GM19463 (cell line): ENCODE results near the gene CSNK2B.
A peak's percentile ranks its signal among the peaks of the same experiment; 100 is the strongest.

Source experiments
- ATAC-seq: cut with Tn5 transposase; IDR thresholded peaks from one replicate; pipeline ENCODE4 v1.9.1; 2021; ENCODE audit warnings: mild to moderate bottlenecking, moderate library complexity; ENCODE audit not compliant: unreplicated experiment

The CSNK2B gene

DNA sequence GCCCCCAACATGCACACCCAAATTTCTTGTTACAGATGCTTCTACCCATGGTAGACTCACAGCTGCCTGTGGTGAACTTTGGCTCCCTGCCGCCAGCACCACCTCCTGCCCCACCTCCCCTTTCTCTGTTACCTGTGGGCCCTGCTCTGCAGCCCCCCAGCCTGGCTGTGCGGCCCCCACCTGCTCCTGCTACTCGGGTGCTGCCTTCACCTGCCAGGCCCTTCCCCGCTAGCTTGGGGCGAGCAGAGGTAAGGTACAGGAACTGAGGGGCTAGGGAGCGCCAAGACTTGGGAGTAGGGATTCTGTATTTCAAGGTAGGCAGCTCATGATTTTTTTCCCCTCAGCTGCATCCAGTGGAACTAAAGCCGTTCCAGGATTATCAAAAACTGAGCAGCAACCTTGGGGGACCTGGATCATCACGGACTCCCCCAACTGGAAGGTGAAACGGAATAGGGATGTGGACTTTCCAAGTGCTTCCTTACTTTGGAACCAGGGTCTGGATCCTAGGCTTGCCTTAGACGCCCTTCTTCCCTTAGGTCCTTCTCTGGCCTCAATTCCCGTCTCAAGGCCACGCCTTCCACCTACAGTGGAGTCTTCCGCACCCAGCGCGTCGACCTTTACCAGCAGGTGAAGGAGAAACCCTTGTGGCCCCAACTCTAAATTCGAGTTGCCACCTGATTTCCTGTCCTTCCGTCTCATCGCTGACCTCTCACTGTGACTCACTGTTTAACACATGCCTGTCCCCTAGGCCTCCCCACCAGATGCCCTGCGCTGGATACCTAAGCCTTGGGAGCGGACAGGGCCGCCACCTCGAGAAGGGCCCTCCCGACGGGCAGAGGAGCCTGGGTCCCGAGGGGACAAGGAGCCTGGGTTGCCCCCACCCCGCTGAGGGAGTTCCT, 28.9 kb upstream of the CSNK2B start:
- ATAC-seq, result no peak

DNA sequence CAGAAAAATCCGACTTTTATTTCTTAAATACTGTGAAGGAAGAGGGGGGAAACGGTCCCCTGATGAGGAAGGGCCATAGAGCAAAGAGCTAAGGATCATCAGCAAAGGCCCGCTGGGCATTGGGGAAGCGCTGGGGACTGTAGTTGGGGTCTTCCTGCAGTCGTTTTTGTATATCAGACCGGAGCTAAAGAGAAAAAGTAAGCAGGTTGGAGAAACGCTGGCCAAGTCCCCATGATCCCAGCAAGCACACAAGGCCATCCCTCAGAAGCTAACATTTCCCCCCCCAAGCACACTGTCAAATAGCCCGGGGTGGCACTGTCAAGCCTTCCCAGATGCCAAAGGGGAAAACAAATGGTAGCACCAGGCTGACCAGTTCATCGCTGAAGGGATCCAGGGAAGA, 26.8 kb upstream of the CSNK2B start:
- ATAC-seq, result no peak

DNA sequence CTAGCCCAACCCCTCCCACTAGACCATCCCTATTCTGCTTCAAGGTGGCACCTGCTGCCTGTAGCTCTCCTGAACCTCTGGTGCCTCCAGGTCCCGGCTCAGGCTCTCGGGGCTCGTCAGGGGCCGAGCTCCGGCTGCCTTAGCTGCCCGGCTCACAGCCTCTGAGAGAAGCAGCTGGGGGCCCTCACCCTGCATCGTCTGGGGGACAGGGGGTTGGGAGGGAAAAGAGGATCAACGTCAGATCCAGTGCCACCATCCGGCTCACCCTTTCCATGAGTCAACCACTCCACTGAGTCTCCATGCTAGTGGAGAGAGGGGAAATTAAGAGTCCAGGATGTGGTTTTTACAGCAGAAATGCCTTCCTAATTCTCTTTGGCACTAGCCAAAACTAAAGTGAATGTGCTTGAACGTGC, 26.4 kb upstream of the CSNK2B start:
- no peak for ATAC-seq

DNA sequence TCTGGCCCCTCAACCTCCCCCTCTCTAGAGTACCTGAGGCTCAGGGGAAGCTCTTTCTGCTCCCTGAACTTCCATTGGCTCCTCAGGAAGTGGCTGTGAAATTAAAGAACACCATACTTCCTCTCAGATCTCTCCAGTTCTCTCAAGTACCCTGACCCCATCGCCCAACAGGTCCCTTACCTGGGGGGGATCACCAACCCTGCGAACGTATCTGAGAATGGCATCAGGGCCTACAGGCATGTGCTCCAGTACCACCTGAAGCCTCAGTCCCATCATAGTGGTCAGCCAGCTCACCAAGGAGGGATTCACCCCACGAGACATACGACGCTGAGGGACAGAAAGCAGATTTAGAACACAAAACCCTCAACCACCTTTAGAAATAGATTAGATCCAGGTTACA, 25.3 kb upstream of the CSNK2B start:
- no peak for ATAC-seq

DNA sequence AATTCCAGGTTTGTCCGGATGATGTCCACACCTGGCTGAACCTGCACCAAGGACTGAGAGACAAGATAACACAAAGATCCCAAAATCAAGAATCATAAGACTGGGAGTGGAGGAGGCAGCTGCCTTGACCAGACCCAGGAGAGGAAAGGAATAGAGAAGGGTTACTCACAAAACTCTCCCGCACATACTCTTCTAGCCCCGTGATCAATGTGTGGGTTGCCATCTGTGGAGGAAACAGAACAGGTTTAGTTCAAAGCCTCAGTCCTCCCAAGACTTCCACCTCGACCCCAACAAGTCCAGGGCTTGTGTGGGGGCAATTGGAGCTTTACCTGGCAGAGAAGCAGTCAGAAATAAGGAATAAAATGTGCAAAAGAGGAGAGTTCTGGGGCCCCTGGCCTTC, 24.5 kb upstream of the CSNK2B start:
- no peak for ATAC-seq

DNA sequence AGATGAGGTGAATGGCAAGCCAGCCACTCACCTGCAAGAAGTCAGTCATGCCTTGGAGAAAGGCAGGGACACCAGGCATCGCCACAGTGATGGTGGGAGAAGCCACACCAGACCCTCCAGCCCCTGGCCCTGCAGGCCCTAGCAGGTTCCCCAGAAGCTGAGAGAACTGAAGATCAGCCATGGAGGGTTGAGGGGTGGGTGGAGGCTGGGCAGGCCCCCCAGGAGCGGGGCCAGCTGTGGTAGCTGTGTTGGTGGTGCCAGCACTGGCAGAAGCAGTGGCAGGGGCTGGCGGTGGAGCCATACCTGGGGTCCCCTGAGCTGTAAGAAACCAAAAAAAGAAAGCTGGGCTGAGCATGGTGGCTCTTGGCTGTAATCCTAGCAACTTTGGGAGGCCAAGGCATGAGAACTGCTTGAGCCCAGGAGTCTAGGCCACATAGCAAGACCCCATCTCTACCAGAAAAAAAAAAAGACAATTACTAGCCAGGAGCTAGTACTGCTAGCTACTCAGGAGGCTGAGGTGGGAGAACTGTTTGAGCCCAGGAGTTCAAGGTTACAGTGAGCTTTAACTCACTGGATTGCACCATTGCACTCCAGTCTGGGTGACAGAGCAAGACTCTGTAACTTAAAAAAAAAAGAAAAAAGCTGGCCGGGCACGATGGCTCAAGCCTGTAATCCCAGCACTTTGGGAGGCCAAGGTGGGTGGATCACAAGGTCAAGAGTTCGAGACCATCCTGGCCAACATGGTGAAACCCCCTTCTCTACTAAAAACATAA, 22.9 kb upstream of the CSNK2B start:
- ATAC-seq, result no peak

DNA sequence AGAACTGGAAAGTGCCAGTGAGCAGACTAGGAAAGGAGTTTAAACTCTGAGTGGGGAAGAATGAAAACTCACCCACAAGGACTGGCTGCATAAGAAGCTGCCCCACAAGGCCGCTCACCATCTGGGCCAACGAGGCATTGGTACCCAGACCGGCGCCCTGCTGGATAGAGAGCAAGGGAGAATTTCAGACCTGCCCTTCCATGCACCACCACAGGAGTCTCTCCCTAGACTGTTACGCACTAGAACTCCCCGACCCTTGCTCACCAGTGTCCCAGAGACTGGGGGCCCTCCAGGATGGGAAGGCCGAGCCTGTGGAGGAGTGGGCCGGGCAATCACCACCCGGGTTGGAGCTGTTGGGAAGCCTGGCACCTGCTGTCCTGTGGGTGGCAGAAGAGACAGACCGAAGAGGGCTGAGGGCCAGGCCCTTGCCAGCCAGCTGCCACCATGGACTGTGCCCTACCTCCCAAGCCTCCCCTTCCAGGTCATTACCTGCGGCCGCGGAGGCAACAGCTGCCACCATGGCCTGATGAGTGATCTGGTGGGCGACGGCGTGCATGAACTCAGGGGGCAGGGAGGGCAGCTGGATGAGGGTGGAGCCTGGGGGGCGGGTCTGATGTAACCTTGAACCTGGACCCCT, 21.9 kb upstream of the CSNK2B start:
- ATAC-seq, result no peak

DNA sequence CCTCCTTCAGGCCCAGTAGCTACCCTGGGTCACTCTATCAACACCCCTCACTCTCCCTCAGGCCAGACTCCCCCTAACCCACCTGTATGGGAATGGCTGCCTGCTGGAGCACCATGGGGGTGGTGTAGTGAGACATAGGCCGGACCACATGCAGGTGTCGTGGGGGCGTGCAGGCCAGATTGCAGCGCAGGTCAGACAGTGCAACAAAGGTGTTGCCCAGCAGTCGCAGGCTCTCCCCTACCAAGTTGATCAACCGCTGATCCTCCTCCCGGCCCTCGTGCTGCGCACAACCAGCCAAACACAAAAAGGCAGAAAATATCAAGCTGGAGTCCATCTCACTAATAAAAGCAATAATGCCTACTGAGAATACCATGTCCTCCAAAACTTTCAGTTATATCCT, 20.6 kb upstream of the CSNK2B start:
- ATAC-seq, result no peak

DNA sequence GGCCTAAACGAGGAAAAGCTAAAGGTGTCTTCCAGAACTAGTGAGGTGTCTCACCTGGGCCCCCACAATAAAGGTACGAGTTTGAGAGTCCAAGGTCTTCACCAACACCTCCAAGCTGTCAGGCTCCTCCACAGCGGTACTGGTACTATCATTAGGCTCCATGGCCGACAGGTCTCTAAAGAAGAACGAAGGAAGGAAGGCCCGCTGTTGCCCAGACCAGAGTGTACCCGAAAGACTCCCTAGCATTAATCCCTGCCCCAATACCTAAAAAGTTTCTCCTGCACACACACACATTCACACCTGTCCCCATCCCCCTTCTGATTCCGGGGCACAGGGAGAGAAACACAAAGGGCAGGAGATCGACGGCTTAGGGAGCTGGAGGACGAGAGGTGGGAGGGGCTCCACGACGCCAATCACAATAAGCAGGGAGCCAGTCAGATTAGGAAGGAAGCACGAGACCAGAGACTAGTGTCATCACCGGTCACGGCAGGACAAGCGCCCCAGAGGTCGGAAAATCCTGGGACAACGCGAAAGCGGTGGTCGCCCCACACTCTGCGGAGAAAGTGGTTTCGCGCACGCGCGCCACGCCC, 14.2 kb upstream of the CSNK2B start:
- peak; percentile 28 for ATAC-seq

DNA sequence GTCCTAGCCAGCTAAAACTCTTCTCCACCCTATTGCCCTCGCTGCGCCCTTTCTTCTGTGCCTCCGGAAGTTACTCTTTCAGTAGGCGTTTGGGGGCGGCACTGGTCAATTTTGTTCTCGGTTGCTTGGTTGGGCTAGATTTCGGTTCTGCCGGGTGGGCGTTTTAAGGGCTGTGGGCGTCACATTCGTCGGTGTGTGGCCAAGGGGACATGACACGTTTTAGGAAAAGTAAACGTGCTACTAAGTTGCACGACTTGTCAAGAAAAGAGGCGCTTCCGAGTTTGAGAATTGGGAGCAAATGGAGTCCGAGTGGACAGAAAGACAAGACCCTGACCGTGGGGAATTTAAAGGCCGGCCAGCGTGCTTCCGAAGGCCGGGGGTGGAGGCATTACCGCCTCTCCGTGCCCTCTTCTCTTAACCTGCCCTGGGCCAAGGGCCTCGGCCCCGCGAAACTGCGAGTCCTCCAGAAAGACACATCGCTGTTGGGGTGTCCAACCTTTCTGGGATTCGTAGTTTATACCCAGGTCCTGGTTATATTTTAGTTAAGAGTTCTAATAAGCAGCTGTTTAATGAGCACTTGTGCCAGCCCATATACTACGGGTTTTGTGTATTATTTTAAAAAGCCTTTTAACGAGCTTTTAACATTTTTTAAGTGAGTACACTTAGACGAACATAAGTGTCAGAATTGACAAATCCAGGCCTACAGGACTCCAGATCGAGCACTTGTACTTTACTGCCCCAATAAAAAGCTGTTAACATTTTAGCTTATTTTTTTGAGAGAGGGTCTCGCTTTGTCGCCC, 12.8 kb upstream of the CSNK2B start:
- peak; percentile 60 for ATAC-seq

DNA sequence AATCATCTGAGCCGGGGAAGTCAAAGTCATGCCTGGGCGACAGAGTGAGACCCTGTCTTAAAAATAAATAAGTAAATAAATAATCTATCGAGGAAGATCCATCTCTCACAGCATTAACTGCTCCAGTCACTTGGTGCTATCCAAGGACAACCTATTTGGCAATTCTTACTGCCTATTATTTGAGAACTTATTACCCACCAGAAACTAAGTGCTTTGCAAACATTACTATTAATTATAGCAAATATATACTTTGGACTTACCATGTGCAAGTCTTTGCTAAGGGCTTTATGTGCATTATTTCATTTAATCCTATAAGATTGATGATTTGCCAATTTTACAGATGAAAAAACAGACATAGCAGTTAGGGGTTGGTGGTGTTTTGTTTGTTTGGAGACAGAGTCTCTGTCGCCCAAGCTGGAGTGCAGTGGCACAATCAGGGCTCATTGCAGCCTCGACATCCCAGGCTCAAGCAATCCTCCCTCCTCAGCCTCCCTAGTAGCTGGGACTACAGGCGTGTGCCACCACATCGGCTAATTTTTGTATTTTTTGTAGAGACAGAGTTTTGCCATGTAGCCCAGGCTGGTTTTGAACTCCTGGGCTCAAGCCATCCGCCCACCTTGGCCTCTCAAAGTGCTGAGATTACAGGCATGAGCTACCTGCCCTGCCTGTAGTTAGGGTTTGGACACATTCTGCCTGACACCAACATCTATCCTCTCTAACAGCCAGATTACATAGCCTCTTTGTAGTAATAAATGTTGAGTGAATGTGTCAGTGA, 11.1 kb upstream of the CSNK2B start:
- no peak for ATAC-seq

DNA sequence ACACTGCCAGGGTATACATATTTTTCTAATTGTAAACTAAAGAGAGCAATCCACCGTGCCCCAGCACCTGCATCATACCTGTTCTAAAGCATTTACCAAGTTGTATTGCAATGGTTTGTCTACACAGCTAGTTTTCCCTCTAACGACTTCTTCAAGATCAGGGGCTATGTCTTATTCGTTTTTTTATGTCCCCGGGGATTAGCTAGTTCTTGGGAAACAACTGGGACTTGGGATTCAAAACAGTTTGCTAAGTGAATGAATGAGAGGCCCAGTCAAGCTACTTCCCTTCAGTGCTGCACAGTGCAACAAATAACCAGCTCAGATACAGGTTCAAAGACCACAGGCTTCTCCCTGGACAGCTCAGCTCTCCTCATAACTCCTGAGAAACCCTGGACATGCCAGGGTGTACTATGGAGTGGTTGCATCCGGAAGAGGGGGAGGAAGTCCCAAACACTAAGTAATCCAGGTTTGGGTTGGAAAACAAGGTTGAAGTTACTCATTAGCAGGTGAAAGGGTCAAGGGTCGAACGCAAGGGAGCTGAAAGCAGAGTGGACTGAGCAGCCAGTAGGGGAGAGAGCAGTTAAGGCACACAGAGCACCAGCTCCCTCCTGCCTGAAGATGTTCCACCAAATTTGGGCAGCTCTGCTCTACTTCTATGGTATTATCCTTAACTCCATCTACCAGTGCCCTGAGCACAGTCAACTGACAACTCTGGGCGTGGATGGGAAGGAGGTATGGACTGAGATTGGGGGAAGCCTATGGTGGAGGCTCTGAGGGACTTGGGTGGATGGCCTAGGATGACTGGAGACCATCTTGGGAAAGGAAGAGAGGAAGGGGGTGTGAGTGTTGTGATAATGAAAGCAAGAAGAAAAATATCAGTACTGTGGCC, 10.3 kb upstream of the CSNK2B start, which contains the start of gene APOM:
TSS of gene APOM (plus strand) at position 546 of the 889 bp plus-strand sequence. CDS start at position 619, 73 bp downstream.
- no peak for ATAC-seq

DNA sequence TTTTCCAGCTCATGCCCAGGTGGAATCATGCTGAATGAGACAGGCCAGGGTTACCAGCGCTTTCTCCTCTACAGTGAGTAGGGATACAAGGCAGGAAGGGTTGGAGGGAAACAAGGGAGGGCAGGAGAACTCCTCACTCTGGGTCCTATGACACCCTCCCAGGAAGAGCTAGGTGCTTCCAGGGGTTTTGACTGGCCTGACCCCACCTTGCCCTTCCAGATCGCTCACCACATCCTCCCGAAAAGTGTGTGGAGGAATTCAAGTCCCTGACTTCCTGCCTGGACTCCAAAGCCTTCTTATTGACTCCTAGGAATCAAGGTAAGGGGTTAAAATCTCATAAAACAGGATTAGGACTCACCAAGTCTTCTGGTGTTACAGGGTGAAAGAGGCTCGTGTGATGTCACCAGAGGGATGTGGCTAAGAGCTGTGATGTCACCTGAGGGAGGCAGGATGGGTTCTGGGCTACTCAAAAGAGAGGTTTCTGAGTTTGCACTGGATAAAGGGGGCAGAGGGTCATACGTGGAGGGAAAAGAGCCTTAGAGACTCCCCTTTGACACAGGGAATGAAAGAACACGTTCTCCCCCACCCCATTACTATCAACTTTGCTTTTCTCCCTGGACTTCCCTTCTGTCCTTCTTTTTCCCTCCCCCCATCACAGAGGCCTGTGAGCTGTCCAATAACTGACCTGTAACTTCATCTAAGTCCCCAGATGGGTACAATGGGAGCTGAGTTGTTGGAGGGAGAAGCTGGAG, 8.3 kb upstream of the CSNK2B start:
- ATAC-seq, result no peak

DNA sequence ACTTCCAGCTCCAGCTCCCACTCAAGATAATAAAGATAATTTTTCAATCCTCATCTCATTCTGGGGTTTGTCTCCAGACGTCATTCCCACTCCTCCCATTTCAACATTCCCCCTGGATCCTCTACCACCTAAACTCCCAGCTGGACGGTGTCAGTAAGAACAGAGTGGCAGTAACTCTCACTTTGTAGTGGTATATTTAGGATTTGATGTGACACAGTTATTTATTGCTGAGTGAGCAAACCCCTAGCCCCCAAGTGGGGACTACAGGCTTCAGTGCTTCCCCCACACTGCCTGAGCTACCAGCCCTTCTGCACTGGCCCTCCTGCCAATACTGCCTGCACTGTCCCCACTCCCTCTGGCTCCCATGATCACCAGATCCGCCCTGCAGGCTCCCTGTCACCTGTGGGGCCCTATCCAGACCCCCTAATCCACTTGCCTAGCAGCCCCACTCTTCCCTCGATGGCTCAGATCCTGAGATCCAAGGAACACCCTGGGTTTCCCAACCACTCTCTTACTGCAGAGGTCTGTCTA, 7.7 kb upstream of the CSNK2B start:
- ATAC-seq, result no peak

DNA sequence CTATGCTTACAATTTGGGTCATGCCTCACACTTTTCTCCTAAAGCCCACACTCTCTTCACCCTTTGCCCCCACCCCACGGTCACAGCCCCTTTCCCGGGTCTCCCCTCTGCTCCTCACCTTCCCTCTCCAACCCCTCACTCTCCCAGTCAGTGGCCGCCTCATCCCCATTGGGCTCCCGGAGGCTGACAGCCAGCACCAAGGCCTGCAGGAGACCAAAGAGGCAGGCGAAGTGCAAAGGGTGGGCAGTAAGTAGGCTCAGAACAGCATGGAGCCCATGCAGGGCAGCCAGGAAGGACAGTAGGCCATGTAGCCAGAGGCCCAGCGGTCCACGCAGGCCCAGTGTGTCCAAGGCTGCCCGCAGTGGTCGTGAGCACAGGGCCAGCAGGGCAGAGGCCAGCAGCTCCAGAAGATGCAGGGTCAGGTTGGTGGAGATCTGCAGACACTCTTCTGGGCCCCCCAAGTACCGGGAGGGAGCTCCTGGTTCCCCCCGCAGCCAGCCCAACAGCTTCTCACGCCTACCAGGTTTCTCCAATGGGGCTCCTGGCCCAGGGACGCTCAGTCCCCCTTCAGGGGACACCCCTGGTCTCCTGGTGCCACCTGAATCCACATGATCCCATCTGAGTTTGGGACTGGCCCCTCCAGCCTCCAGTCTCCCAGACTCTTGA, 6.8 kb upstream of the CSNK2B start:
- ATAC-seq, result no peak

DNA sequence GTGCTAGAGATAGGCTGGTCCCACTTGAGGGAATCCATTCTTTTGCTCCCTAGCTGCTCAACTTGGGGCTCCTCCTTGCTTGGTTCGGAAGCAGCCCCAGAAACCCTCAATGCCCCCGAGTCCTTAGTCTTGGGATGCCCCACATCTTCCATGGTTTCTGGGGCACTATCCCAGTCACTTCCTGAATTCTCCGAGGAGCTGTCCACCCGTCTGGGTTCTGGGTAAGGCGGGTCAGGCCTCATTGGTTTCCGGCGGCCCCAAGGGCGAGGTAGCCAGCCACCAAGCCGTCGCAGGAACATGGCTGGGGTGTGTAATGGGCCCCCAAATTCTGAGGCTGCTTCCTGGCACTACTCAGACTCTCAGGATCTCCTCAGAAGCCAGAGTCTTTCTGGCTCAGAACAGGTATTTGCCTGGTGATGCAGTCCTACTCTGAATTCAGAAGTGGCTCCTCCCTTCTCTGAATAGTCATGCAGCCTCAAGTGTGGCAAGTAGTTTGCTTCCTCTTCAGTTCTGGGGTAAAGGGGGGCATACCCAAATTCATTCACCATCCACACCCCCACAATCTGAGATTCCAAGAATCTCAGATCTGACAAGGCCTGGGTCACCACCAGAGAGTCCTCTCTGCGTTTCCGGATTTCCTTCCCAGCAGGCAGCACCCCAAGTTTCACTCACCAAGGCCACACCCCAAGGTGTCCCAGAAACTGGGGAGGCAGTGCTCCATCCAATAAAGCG, 6.1 kb upstream of the CSNK2B start:
- ATAC-seq, result no peak
